ENCODE results near the gene GLE1. TPM values are rescaled to one million over a fixed set of nuclear protein-coding genes. Genes with fewer than 3 reads are reported as not detected.

The GLE1 gene
- total RNA-seq, 1 experiment from 2014 or later, result 19.0 TPM

DNA sequence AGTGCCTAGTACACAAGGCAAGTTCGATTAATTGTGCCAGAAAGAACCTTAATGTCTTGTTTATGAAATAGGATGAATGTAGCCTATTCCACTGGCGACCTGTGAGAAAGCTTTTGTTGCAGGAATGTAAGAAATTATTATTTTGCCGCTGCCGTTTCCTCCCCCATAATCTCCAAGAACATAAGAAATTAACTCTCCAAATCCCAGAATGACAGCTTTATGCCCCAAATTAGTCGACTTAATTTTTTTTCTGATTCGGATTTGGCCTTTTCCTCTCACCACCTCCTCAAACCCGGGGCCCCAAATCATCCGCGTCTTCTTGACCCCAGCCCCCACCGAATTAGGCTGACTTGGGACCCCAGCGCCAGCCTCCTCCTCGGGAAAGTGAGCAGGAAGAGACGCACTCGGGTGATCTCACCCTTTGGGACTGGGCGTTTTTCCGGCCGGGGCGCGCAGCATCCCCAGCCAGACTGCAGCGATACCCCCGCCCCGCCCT lies 47.2 kb downstream of the GLE1 start:
- peak overlapping the region in 1 of 2 experiments; percentile 96; a peak in 4 of 5 replicates for H3K4me3 Mint-ChIP-seq
- no peaks in the 10 kb centered on the region for H3K36me3 Mint-ChIP-seq (ENCODE audit: insufficient read depth in 1 of 3, low read depth in 3 of 3)
- Histone ChIP-seq H2BK120ac (ENCODE audit: low read depth, low read length, poor library complexity, severe bottlenecking) (no peak overlapping the region), H3K27ac (ENCODE audit: insufficient read length, low read depth, low read length) (no peak overlapping the region), H2BK20ac (ENCODE audit: low read depth, low read length, poor library complexity, severe bottlenecking) (no peak overlapping the region), H3K4me2 (ENCODE audit: insufficient read depth, insufficient read length, low read length) (peak overlapping the region; percentile 58), H3K9me3 (ENCODE audit: control insufficient read depth, low read depth, low read length) (no peaks in the 10 kb centered on the region), H3K23me2 (ENCODE audit: insufficient read length, low read depth, low read length, poor library complexity, severe bottlenecking) (peaks cover 5% of the 10 kb centered on the region), H3K9ac (ENCODE audit: extremely low read depth, insufficient read length, low read length) (peak overlapping the region; percentile 40), H3K4ac (ENCODE audit: low read depth, low read length) (no peak overlapping the region), H3K79me1 (ENCODE audit: insufficient read depth, low read depth, low read length, poor library complexity, severe bottlenecking) (no peaks in the 10 kb centered on the region), H4K91ac (ENCODE audit: insufficient read length, low read depth, low read length) (no peak overlapping the region), H3K56ac (ENCODE audit: insufficient read length, low read depth, low read length) (no peak overlapping the region), H2BK12ac (ENCODE audit: insufficient read length, low read depth, low read length) (no peak overlapping the region), H3K18ac (ENCODE audit: insufficient read length, low read depth, low read length) (no peak overlapping the region), H2BK15ac (ENCODE audit: low read depth, low read length) (no peak overlapping the region), H3K23ac (ENCODE audit: insufficient read length, low read depth, low read length) (no peak overlapping the region), H2BK5ac (ENCODE audit: insufficient read length, low read length) (no peak overlapping the region), H3K27me3 (ENCODE audit: insufficient read depth, low read length) (no peaks in the 10 kb centered on the region), H2AFZ (ENCODE audit: low read length) (no peak overlapping the region), H3T11ph (ENCODE audit: low read length) (no peak overlapping the region), H3K14ac (ENCODE audit: insufficient read depth, low read length) (no peak overlapping the region), H3K79me2 (ENCODE audit: insufficient read depth, low read length) (no peaks in the 10 kb centered on the region; the same call in 1 of the 2 replicates), H4K8ac (replicated peaks; ENCODE audit: insufficient read length, low read depth, low read length) (no peak overlapping the region), H2AK5ac (ENCODE audit: insufficient read length, low read length) (no peak overlapping the region), H4K5ac (ENCODE audit: insufficient read length, low read depth, low read length) (no peak overlapping the region), H3K4me1 (ENCODE audit: insufficient read depth, low read length) (peaks cover 9% of the 10 kb centered on the region), H4K20me1 (ENCODE audit: control insufficient read depth, insufficient read depth, insufficient read length) (no peaks in the 10 kb centered on the region)
- H3K4me1 Mint-ChIP-seq, result peaks cover 11 to 22% of the 10 kb centered on the region in 2 experiments
- H3K27ac Mint-ChIP-seq, result peak overlapping the region; percentile 83 to 97 (median 89)
- H3K27me3 Mint-ChIP-seq (ENCODE audit: low read depth), result peaks cover 3% of the 10 kb centered on the region; the same call in 1 of the 2 replicates
- no CpG with 5 or more reads among the region's 22 CpGs for WGBS (ENCODE audit: extremely low coverage, insufficient read length, low lambda C conversion rate)
- no peaks in the 10 kb centered on the region; a peak in 1 of 5 replicates for H3K9me3 Mint-ChIP-seq
- no peak for TF ChIP-seq CTCF (conservative IDR thresholded peaks at IDR 0.05)
- no peak for DNase-seq

All from H9 (cell line).